Heart left ventricle (tissue), 16 donors: ENCODE data around the gene GZF1. TPM values are rescaled to one million over a fixed set of nuclear protein-coding genes. Genes with fewer than 3 reads are reported as not detected.
A peak's percentile ranks its signal among the peaks of the same experiment; 100 is the strongest.

ENCODE experiments used
- ATAC-seq, 4 donors: fragments of 200-7000 bp; cut with Tn5 transposase; one replicate each; pipeline ENCODE4 v1.9.1; 2020 to 2022; ENCODE audit warnings: moderate library complexity in 4 of 4, mild to moderate bottlenecking in 3 of 4, moderate number of reproducible peaks in 1 of 4
- DNase-seq, 5 donors: peaks; one replicate each; pipeline ENCODE4 v3.0.0-alpha.2; 2020
- H3K27ac ChIP-seq, 12 donors: fragments of 200-600 bp; sonication (generic) in 4 of 12; one replicate each; pipeline versions ENCODE4 v1.5.0 to v1.8.0; 2016 to 2022; ENCODE audit warnings: mild to moderate bottlenecking in 2 of 12
- H3K27me3 ChIP-seq, 9 donors: fragments of 200-600 bp; sonication (generic) in 2 of 9; one replicate each; pipeline versions ENCODE4 v1.5.1 to v1.8.0; 2016 to 2022; ENCODE audit warnings: mild to moderate bottlenecking in 3 of 9
- H3K36me3 ChIP-seq, 9 donors: fragments of 200-600 bp; sonication (generic) in 2 of 9; one replicate each; pipeline versions ENCODE4 v1.5.0 to v1.8.0; 2018 to 2022; ENCODE audit warnings: mild to moderate bottlenecking in 2 of 9
- H3K4me1 ChIP-seq, 12 donors: fragments of 200-600 bp; sonication (generic) in 4 of 12; one replicate each; pipeline versions ENCODE4 v1.5.0 to v1.8.0; 2016 to 2022; ENCODE audit warnings: mild to moderate bottlenecking in 3 of 12
- H3K4me3 ChIP-seq, 12 donors: fragments of 200-600 bp; sonication (generic) in 4 of 12; one replicate each; pipeline versions ENCODE4 v1.5.0 to v1.8.0; 2017 to 2022; ENCODE audit warnings: mild to moderate bottlenecking in 9 of 12, moderate library complexity in 4 of 12
- H3K9me3 ChIP-seq, 12 donors: fragments of 200-600 bp; sonication (generic) in 4 of 12; one replicate each; pipeline versions ENCODE4 v1.5.0 to v1.8.0; 2016 to 2022; ENCODE audit warnings: mild to moderate bottlenecking in 1 of 12
- CTCF ChIP-seq, 12 donors: fragments of 200-600 bp; sonication (generic) in 4 of 12; IDR thresholded peaks; one replicate each; pipeline versions ENCODE4 v1.5.0 to v1.8.0; 2018 to 2022; ENCODE audit warnings: antibody characterized with exemption in 12 of 12, mild to moderate bottlenecking in 5 of 12
- POLR2A ChIP-seq, 2 donors: fragments of 450-650 bp; IDR thresholded peaks; one replicate each; pipeline ENCODE4 v1.6.1; 2017; ENCODE audit warnings: antibody characterized with exemption in 2 of 2, mild to moderate bottlenecking in 2 of 2, moderate library complexity in 2 of 2
- WGBS, 4 donors: extraction: QIAGEN DNeasy Blood & Tissue Kit in 2 of 4; methylation state at CpG; one replicate each; pipeline versions ENCODE4 v1.1.5 to v1.1.7; 2013 to 2018; 5-methylcytosine and 5-hydroxymethylcytosine counted together
- intact Hi-C, 10 donors: fragments of 100-400 bp; cut with DNase I; formaldehyde crosslinking; loops; one replicate each; pipeline versions ENCODE4 v1.11.1 to v1.14.2; 2022
- polyA plus RNA-seq, 2 donors: library from polyadenylated mRNA; stranded (reverse); fragments of 200-250 nt; gene quantifications; one replicate each; pipeline ENCODE4 v1.2.3, GENCODE V29; 2013
- total RNA-seq, 9 donors: library from RNA; depleted of rRNA in 2 of 9; stranded (reverse); fragments of >200 nt in 2 of 9; fragmentation: NEBNext Ultra II Directional in 3 of 9; extraction: Animal tissue kit (Norgen Biotek cat#: 25700) in 3 of 9; gene quantifications; one replicate each; pipeline versions ENCODE4 v1.1.0 to v1.2.4, GENCODE V29; 2016 to 2023
- donor health status: ischemic (EF 13 %, LVEDD 7.1; RV severe dilation, severe dysfunction).
- donor health status: healthy with polysubstance abuse.
- donor health status: DM: no; HTN: yes; CAD: no.
- donor health status: DM: no; HTN: no; CAD: no.
- donor health status: ischemic (EF 25% LVEDD 6.9; RV normal size, moderate dysfunction).
- donor health status: ischemic (EF 25% LVEDD 5.7; RV mildly dilated, moderate dysfunction).
- donor health status: healthy.
- donor health status: DM: yes; HTN: yes; CAD: no.
- donor health status: ischemic (EF 35%, LVEDD 5.7; RV mildly dilated, moderate dysfunction).
- donor health status: nonischemic (EF 11% LVEDD 7.7; RV severe dilation, severe dysfunction).
- donor health status: DM: yes; HTN: yes; CAD: no.
- donor health status: PGD.
- donor health status: ischemic (EF 29% LVEDD 5.4; RV normal size, mild dysfunction).
- donor health status: nonischemic (EF 23%, LVEDD 6.1; RV moderate dilation, normal function).

The GZF1 gene
- total and polyA plus RNA-seq, 11 donors: 8.6 to 34.6 (median 24.5) TPM

- peak overlapping the region in 2 of 12 donors; percentile 18 to 19 for H3K27ac ChIP-seq
- intact Hi-C loops: loop anchor here in 2 of 10 donors (5.0 to 10.0 kb wide), 2 partner anchors 46 to 49 kb away; partner anchors contain the start of gene GZF1 (in 2 of the 2)
- H3K4me1 ChIP-seq: peaks cover 0 to 63% (median 32%) of the 10 kb centered on the region in 12 donors
These were observed 49.1 kb downstream of the GZF1 start for GRCh38 chr20:23410916-23411695.

GRCh38 chr20:23412026-23412425 is 50.0 kb downstream of the GZF1 start:
- TF ChIP-seq POLR2A (IDR thresholded peaks at IDR 0.05) (no peak), CTCF (IDR thresholded peaks at IDR 0.05) (no peak)
- ATAC-seq: peak; percentile 61 to 81 (median 70)
- peaks cover 0 to 65% (median 28%) of the 10 kb centered on the region in 12 donors for H3K4me1 ChIP-seq
- WGBS, 4 donors: 38 to 45% (median 39%) methylated on average over 1 of the region's 1 CpG
- peak overlapping the region in 5 of 12 donors; percentile 2 to 36 (median 32) for H3K27ac ChIP-seq
- H3K4me3 ChIP-seq: no peak overlapping the region
- intact Hi-C loops: loop anchor here in 2 of 10 donors (5.0 to 10.0 kb wide), 2 partner anchors 47 to 50 kb away; partner anchors contain the start of gene GZF1 (in 2 of the 2)
- no peaks in the 10 kb centered on the region for H3K9me3 ChIP-seq
- no peak for DNase-seq
- peaks cover 0 to 3% (median 0%) of the 10 kb centered on the region in 9 donors for H3K36me3 ChIP-seq
- no peaks in the 10 kb centered on the region for H3K27me3 ChIP-seq

More at GRCh38 chr20:23410916-23411695, 49.1 kb downstream of the GZF1 start:
- H3K27me3 ChIP-seq: no peaks in the 10 kb centered on the region
- no peak for TF ChIP-seq POLR2A (IDR thresholded peaks at IDR 0.05)
- TF ChIP-seq CTCF (IDR thresholded peaks at IDR 0.05): no peak
- 72 to 81% (median 80%) methylated on average over 3 of the region's 3 CpGs for WGBS, 4 donors
- no peak for DNase-seq
- no peaks in the 10 kb centered on the region for H3K9me3 ChIP-seq
- peaks cover 0 to 3% (median 0%) of the 10 kb centered on the region in 9 donors for H3K36me3 ChIP-seq
- H3K4me3 ChIP-seq: no peak overlapping the region
- no peak for ATAC-seq

DNA sequence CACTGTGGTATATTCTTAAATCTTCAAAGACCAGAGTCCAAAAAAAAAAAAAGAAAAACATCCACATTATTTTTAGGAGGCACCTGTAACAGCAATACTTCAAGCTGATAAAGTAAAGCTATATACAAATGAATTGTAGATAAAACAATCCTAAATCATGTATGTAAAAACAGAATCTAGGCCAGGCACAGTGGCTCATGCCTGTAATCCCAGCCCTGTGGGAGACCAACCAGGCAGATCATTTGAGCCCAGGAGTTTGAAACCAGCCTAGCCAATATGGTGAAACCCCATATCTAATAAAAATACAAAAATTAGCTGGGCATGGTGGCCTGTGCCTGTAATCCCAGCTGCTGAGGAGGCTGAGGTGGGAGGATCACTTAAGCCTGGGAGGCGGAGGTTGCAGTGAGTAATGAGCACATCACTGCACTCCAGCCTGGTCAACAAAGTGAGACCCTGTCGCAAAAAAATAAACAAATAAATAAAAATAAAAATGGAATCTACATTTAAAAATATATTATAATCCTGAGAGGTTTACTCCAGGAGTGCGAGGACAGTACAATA is 52.0 kb downstream of the GZF1 start:
- TF ChIP-seq POLR2A (IDR thresholded peaks at IDR 0.05) (no peak), CTCF (IDR thresholded peaks at IDR 0.05) (no peak)
- Histone ChIP-seq H3K36me3 (peaks cover 0 to 3% (median 0%) of the 10 kb centered on the region in 9 donors), H3K4me3 (no peak overlapping the region), H3K27ac (no peak overlapping the region), H3K9me3 (no peaks in the 10 kb centered on the region), H3K27me3 (no peaks in the 10 kb centered on the region), H3K4me1 (peaks cover 0 to 73% (median 33%) of the 10 kb centered on the region in 12 donors)
- intact Hi-C loops: loop anchor here in 2 of 10 donors (5.0 to 10.0 kb wide), 2 partner anchors 49 to 52 kb away; partner anchors contain the start of gene GZF1 (in 2 of the 2)
- ATAC-seq: no peak
- 82 to 99% (median 97%) methylated on average over 3 of the region's 3 CpGs for WGBS, 4 donors
- no peak for DNase-seq
